Smooth muscle cell (in vitro differentiated cells): ENCODE measurements around the gene SASH1. TPM values are rescaled to one million over a fixed set of nuclear protein-coding genes. Genes with fewer than 3 reads are reported as not detected.
A peak's percentile ranks its signal among the peaks of the same experiment; 100 is the strongest.

Experiments
- DNase-seq: peaks from one replicate; lab custom pipeline; 2025; ENCODE audit not compliant: unreplicated experiment; lab: John Stamatoyannopoulos, UW
- H2AFZ ChIP-seq: fragments of 200-600 bp; sonication (generic); 2 replicates; pipeline ENCODE4 v1.6.0; 2016; ENCODE audit warnings: antibody characterized with exemption, low read depth, mild to moderate bottlenecking
- H3F3A ChIP-seq: fragments of 200-600 bp; sonication (generic); 2 replicates; pipeline ENCODE4 v1.6.0; 2017; ENCODE audit warnings: antibody characterized with exemption, low read depth
- H3K27ac ChIP-seq: fragments of 200-600 bp; sonication (generic); 2 replicates; pipeline ENCODE4 v1.5.1; 2016; ENCODE audit warnings: low read depth, mild to moderate bottlenecking
- H3K27me3 ChIP-seq: fragments of 200-600 bp; sonication (generic); 2 replicates; pipeline ENCODE4 v1.6.1; 2016; ENCODE audit warnings: low read depth, mild to moderate bottlenecking
- H3K36me3 ChIP-seq: fragments of 200-600 bp; sonication (generic); 2 replicates; pipeline ENCODE4 v1.5.1; 2016; ENCODE audit warnings: low read depth
- H3K4me1 ChIP-seq: fragments of 200-600 bp; sonication (generic); 2 replicates; pipeline ENCODE4 v1.5.1; 2016; ENCODE audit warnings: low read depth
- H3K4me2 ChIP-seq: fragments of 200-600 bp; sonication (generic); 2 replicates; pipeline ENCODE4 v1.6.0; 2016; ENCODE audit warnings: mild to moderate bottlenecking
- H3K4me3 ChIP-seq: fragments of 200-600 bp; sonication (generic); 2 replicates; pipeline ENCODE4 v1.5.1; 2016; ENCODE audit warnings: mild to moderate bottlenecking
- H3K79me2 ChIP-seq: fragments of 200-600 bp; sonication (generic); 2 replicates; pipeline ENCODE4 v1.6.0; 2016; ENCODE audit warnings: low read depth, mild to moderate bottlenecking
- H3K9ac ChIP-seq: fragments of 200-600 bp; sonication (generic); 2 replicates; pipeline ENCODE4 v1.6.0; 2016; ENCODE audit warnings: low read depth
- H3K9me3 ChIP-seq: fragments of 200-600 bp; sonication (generic); replicated peaks from 2 replicates; pipeline ENCODE4 v1.5.1; 2016; ENCODE audit warnings: low read depth
- H4K20me1 ChIP-seq: fragments of 200-600 bp; sonication (generic); 2 replicates; pipeline ENCODE4 v1.6.0; 2016; ENCODE audit warnings: low read depth
- CTCF ChIP-seq: fragments of 200-600 bp; sonication (generic); IDR thresholded peaks from 2 replicates; pipeline ENCODE4 v1.5.1; 2017; ENCODE audit warnings: borderline replicate concordance, mild to moderate bottlenecking, antibody characterized with exemption; ENCODE audit not compliant: insufficient read depth, poor library complexity, severe bottlenecking
- WGBS: methylation state at CpG from one replicate; pipeline ENCODE4 v1.1.7; 2016; ENCODE audit warnings: low lambda C conversion rate; 5-methylcytosine and 5-hydroxymethylcytosine counted together
- polyA plus RNA-seq: library from polyadenylated mRNA; unstranded; fragments of >200 nt; fragmentation: Nextera tagmentation; extraction: Ambion mirVana; gene quantifications from 2 replicates; pipeline ENCODE4 v1.2.1, GENCODE V29; 2016
- total RNA-seq: library from RNA; depleted of rRNA; stranded (reverse); fragments of >200 nt; gene quantifications from 2 replicates; pipeline ENCODE4 v1.2.3, GENCODE V29; 2014

Gene SASH1
- total and polyA plus RNA-seq, 2 experiments from 2014 or later: 12.7 to 16.2 TPM

DNA sequence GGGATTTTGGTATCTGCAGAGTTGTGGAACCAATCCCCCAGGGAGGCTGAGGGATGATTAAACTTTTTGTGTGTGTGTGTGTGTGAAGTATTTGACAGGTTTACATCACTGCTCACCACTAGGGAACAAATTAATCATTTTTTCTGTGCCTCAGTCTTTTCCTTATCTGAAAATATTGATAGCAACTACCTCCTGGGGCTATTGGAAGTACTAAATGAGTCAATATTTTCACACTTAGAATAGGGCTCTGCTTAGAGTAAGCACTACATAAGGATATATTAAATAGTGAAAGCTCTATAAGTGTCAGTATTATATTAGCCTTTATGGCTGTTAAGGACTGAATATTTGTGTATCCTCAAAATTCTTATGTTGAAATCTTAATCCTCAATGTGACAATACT lies 249.0 kb downstream of the SASH1 start:
- TF ChIP-seq CTCF: no peak
- Histone ChIP-seq H3K9ac (no peak overlapping the region), H3K9me3 (no peaks in the 10 kb centered on the region), H3K27me3 (no peaks in the 10 kb centered on the region), H3K79me2 (no peaks in the 10 kb centered on the region), H3K36me3 (no peaks in the 10 kb centered on the region), H2AFZ (no peak overlapping the region), H4K20me1 (no peaks in the 10 kb centered on the region), H3F3A (peaks cover 18% of the 10 kb centered on the region), H3K4me3 (no peak overlapping the region), H3K4me1 (no peaks in the 10 kb centered on the region), H3K4me2 (no peak overlapping the region), H3K27ac (no peak overlapping the region)
- no peak for DNase-seq

DNA sequence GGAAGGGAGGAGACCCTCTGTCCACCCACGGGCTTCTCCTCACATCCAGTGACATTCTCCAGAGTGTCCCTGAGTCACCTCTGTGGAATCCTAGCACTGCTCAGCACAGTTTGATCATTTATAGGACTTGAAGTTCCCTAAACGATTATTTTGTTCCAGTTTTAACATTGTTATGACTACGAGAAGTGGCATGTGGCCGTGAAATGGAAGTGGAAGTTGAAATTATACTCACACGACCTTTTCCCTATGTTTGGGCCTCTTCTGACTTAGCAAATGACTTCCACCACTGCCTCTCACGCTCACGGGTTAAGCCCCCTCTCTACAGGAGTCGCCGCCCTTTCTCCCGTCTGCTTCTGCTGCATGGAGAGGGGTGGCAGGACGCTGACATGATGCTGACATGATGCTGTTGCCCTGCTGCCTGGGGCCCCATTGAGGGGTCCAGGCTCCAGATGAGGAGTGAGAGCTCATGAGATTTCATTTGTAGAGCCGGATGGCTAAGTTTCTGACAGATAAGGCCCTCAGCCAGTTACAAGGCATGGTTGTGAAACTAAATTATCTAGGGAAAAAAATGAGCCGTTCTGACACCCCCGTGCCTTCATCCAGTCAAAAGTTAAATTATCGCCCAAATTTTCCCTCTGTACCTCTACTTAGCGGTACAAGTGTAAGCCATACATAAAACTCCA lies 250.6 kb downstream of the SASH1 start:
- no peaks in the 10 kb centered on the region for H4K20me1 ChIP-seq

GRCh38 chr6:148593813-148594170 lies 251.2 kb downstream of the SASH1 start:
- 40% methylated on average over 6 of the region's 6 CpGs for WGBS
- Histone ChIP-seq H3F3A (peaks cover 18% of the 10 kb centered on the region), H2AFZ (peak overlapping the region; percentile 47), H3K36me3 (no peaks in the 10 kb centered on the region), H3K9me3 (no peaks in the 10 kb centered on the region), H3K4me1 (no peaks in the 10 kb centered on the region), H3K9ac (peak overlapping the region; percentile 83), H3K27me3 (no peaks in the 10 kb centered on the region), H4K20me1 (no peaks in the 10 kb centered on the region), H3K4me3 (no peak overlapping the region), H3K79me2 (no peaks in the 10 kb centered on the region), H3K4me2 (peak overlapping the region; percentile 72), H3K27ac (peak overlapping the region; percentile 96)
- DNase-seq: no peak
- TF ChIP-seq CTCF: no peak

More for the DNA sequence above, 250.6 kb downstream of the SASH1 start:
- H3K4me3 ChIP-seq: no peak overlapping the region
- H3K4me1 ChIP-seq: no peaks in the 10 kb centered on the region
- DNase-seq: peak; percentile 20
- H3K9ac ChIP-seq: peak overlapping the region; percentile 83
- H3K27me3 ChIP-seq: no peaks in the 10 kb centered on the region
- peak overlapping the region; percentile 47 for H2AFZ ChIP-seq
- no peaks in the 10 kb centered on the region for H3K79me2 ChIP-seq
- no peak for TF ChIP-seq CTCF
- H3K36me3 ChIP-seq: no peaks in the 10 kb centered on the region
- H3K27ac ChIP-seq: peak overlapping the region; percentile 96
- 22% methylated on average over 16 of the region's 16 CpGs for WGBS
- H3K4me2 ChIP-seq: peak overlapping the region; percentile 72
- H3F3A ChIP-seq: peaks cover 18% of the 10 kb centered on the region
- H3K9me3 ChIP-seq: no peaks in the 10 kb centered on the region

GRCh38 chr6:148595550-148595949 lies 252.9 kb downstream of the SASH1 start:
- over 99% methylated on average over 6 of the region's 6 CpGs for WGBS
- H4K20me1 ChIP-seq: no peaks in the 10 kb centered on the region
- no peak for DNase-seq
- no peaks in the 10 kb centered on the region for H3K79me2 ChIP-seq
- H3K9me3 ChIP-seq: no peaks in the 10 kb centered on the region
- no peak overlapping the region for H2AFZ ChIP-seq
- no peak overlapping the region for H3K27ac ChIP-seq
- no peaks in the 10 kb centered on the region for H3K27me3 ChIP-seq
- no peaks in the 10 kb centered on the region for H3K4me1 ChIP-seq
- H3F3A ChIP-seq: peaks cover 18% of the 10 kb centered on the region
- no peak for TF ChIP-seq CTCF
- H3K4me3 ChIP-seq: no peak overlapping the region
- H3K9ac ChIP-seq: no peak overlapping the region
- H3K36me3 ChIP-seq: no peaks in the 10 kb centered on the region
- no peak overlapping the region for H3K4me2 ChIP-seq
